Esophagus squamous epithelium (tissue), 5 donors: ENCODE measurements around the gene SRR. TPM values are rescaled to one million over a fixed set of nuclear protein-coding genes. Genes with fewer than 3 reads are reported as not detected.
A peak's percentile ranks its signal among the peaks of the same experiment; 100 is the strongest.

Experiments used
- DNase-seq: peaks from one replicate; lab custom pipeline; 2025; lab: John Stamatoyannopoulos, UW
- H3K27ac ChIP-seq, 4 donors: fragments of 200-600 bp; sonication (generic); one replicate each; pipeline ENCODE4 v1.5.1; 2016 to 2019; ENCODE audit warnings: mild to moderate bottlenecking in 1 of 4
- H3K27me3 ChIP-seq, 4 donors: fragments of 200-600 bp; sonication (generic); 1 replicate in 3 of 4; 2 replicates in 1 of 4; pipeline versions ENCODE4 v1.5.1 to v1.6.0; 2017 to 2021; ENCODE audit warnings: antibody characterized with exemption in 1 of 4
- H3K36me3 ChIP-seq, 3 donors: fragments of 200-600 bp; sonication (generic); one replicate each; pipeline ENCODE4 v1.5.1; 2016 to 2019
- H3K4me1 ChIP-seq, 3 donors: fragments of 200-600 bp; sonication (generic); one replicate each; pipeline ENCODE4 v1.5.1; 2017 to 2019
- H3K4me3 ChIP-seq, 4 donors: fragments of 200-600 bp; sonication (generic); 1 replicate in 3 of 4; 2 replicates in 1 of 4; pipeline ENCODE4 v1.5.1; 2016 to 2019; ENCODE audit warnings: mild to moderate bottlenecking in 2 of 4, moderate library complexity in 1 of 4
- H3K9me3 ChIP-seq, 3 donors: fragments of 200-600 bp; sonication (generic); one replicate each; pipeline ENCODE4 v1.5.1; 2016 to 2019
- CTCF ChIP-seq, 6 experiments: fragments of 450-650 bp in 4 of 6; fragments of 200-600 bp in 2 of 6; sonication (generic) in 2 of 6; IDR thresholded peaks; one replicate each; pipeline ENCODE4 v1.5.1; 2016 to 2019; ENCODE audit warnings: antibody characterized with exemption in 6 of 6, mild to moderate bottlenecking in 4 of 6, moderate library complexity in 4 of 6
- POLR2A ChIP-seq, 4 donors: fragments of 450-650 bp; IDR thresholded peaks; one replicate each; pipeline ENCODE4 v1.6.1; 2017; ENCODE audit warnings: antibody characterized with exemption in 4 of 4, mild to moderate bottlenecking in 4 of 4, moderate library complexity in 3 of 4
- WGBS, 2 donors: methylation state at CpG; one replicate each; pipeline ENCODE4 v1.1.5; 2018; 5-methylcytosine and 5-hydroxymethylcytosine counted together
- intact Hi-C: fragments of 100-400 bp; cut with DNase I; formaldehyde crosslinking; loops from one replicate; pipeline ENCODE4 v1.15.0; 2022
- total RNA-seq, 4 donors: library from RNA; depleted of rRNA; stranded (reverse); fragments of >200 nt; gene quantifications; one replicate each; pipeline ENCODE4 v1.1.0, GENCODE V29; 2016
- donor health status: DM: yes; HTN: yes; CAD: no.

Gene SRR
- total RNA-seq, 4 donors from 2014 or later: 8.7 to 34.8 (median 15.8) TPM

GRCh38 chr17:2369551-2370210, 65.9 kb downstream of the SRR start:
- TF ChIP-seq CTCF (IDR thresholded peaks at IDR 0.05) (no peak), POLR2A (IDR thresholded peaks at IDR 0.05) (no peak)
- Histone ChIP-seq H3K27ac (peak overlapping the region in 2 of 4 donors; percentile 39 to 50), H3K27me3 (no peaks in the 10 kb centered on the region), H3K9me3 (no peaks in the 10 kb centered on the region), H3K36me3 (peaks cover 0 to 97% (median 12%) of the 10 kb centered on the region in 3 donors), H3K4me3 (no peak overlapping the region), H3K4me1 (peaks cover 0 to 36% (median 3%) of the 10 kb centered on the region in 3 donors)
- 53 to 72% methylated on average over 4 to 11 of the region's 20 CpGs for WGBS, 2 donors
- DNase-seq: no peak
- intact Hi-C loops: no loop called here

- H3K9me3 ChIP-seq: no peaks in the 10 kb centered on the region
- intact Hi-C loops: no loop called here
- H3K27ac ChIP-seq: peak overlapping the region in 2 of 4 donors; percentile 39 to 50
- H3K36me3 ChIP-seq: peaks cover 0 to 96% (median 8%) of the 10 kb centered on the region in 3 donors
- TF ChIP-seq CTCF (IDR thresholded peaks at IDR 0.05) (no peak), POLR2A (IDR thresholded peaks at IDR 0.05) (no peak)
- 67 to 85% methylated on average over 1 to 4 of the region's 11 CpGs for WGBS, 2 donors
- no peaks in the 10 kb centered on the region for H3K27me3 ChIP-seq
- H3K4me3 ChIP-seq: no peak overlapping the region
- DNase-seq: no peak
- peaks cover 0 to 40% (median 6%) of the 10 kb centered on the region in 3 donors for H3K4me1 ChIP-seq
These were observed 66.5 kb downstream of the SRR start for GRCh38 chr17:2370211-2370589.

- DNase-seq: no peak
- H3K36me3 ChIP-seq: peaks cover 4 to 96% (median 7%) of the 10 kb centered on the region in 3 donors
- no peak overlapping the region for H3K27ac ChIP-seq
- 87 to 94% methylated on average over 14 to 17 of the region's 30 CpGs for WGBS, 2 donors
- no peaks in the 10 kb centered on the region for H3K27me3 ChIP-seq
- peaks cover 0 to 46% (median 9%) of the 10 kb centered on the region in 3 donors for H3K4me1 ChIP-seq
- no peaks in the 10 kb centered on the region for H3K9me3 ChIP-seq
- intact Hi-C loops: no loop called here
- H3K4me3 ChIP-seq: no peak overlapping the region
- TF ChIP-seq POLR2A (IDR thresholded peaks at IDR 0.05) (no peak), CTCF (IDR thresholded peaks at IDR 0.05) (no peak)
These were observed 67.7 kb downstream of the SRR start for GRCh38 chr17:2371183-2372130.

- intact Hi-C loops: no loop called here
- no peak for DNase-seq
- TF ChIP-seq POLR2A (IDR thresholded peaks at IDR 0.05): no peak
- 89 to 91% methylated on average over 4 to 5 of the region's 26 CpGs for WGBS, 2 donors
- no peaks in the 10 kb centered on the region for H3K27me3 ChIP-seq
- peaks cover 7 to 96% (median 10%) of the 10 kb centered on the region in 3 donors for H3K36me3 ChIP-seq
- peaks cover 0 to 46% (median 9%) of the 10 kb centered on the region in 3 donors for H3K4me1 ChIP-seq
- H3K4me3 ChIP-seq: no peak overlapping the region
- no peak overlapping the region for H3K27ac ChIP-seq
- H3K9me3 ChIP-seq: no peaks in the 10 kb centered on the region
These were observed 68.4 kb downstream of the SRR start for GRCh38 chr17:2372180-2372579.

GRCh38 chr17:2372681-2373080, 68.9 kb downstream of the SRR start:
- Histone ChIP-seq H3K27ac (no peak overlapping the region), H3K4me1 (peaks cover 0 to 43% (median 9%) of the 10 kb centered on the region in 3 donors), H3K9me3 (no peaks in the 10 kb centered on the region), H3K4me3 (no peak overlapping the region), H3K27me3 (no peaks in the 10 kb centered on the region), H3K36me3 (peaks cover 7 to 96% (median 13%) of the 10 kb centered on the region in 3 donors)
- TF ChIP-seq CTCF (IDR thresholded peaks at IDR 0.05): no peak
- TF ChIP-seq POLR2A (IDR thresholded peaks at IDR 0.05): no peak
- 87% methylated on average over 11 of the region's 16 CpGs; no CpG with 5 or more reads in 1 of the 2 donors for WGBS, 2 donors
- no peak for DNase-seq
- intact Hi-C loops: no loop called here
